ENCODE data around the gene MARCHF11.

DNA sequence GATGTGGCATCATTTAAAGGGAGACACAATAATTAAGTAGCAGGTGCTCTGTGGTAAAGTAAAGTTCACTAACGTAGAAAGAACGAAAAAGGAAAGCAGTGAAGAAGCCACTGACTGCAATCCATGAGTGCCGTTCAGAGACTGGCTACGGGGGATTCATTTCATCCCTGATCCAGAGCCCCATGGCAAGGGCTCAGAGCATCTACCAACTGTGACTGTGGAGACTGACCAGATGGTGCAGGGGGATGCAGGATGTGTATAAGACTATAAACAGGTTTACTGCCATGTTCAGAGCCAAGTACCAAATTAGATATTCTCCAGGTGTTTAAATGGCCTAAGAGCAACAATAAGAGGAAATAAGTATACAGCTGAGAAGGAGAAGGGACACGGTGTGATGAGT, 47.7 kb downstream of the MARCHF11 start:
- TF ChIP-seq, protein P1, sequence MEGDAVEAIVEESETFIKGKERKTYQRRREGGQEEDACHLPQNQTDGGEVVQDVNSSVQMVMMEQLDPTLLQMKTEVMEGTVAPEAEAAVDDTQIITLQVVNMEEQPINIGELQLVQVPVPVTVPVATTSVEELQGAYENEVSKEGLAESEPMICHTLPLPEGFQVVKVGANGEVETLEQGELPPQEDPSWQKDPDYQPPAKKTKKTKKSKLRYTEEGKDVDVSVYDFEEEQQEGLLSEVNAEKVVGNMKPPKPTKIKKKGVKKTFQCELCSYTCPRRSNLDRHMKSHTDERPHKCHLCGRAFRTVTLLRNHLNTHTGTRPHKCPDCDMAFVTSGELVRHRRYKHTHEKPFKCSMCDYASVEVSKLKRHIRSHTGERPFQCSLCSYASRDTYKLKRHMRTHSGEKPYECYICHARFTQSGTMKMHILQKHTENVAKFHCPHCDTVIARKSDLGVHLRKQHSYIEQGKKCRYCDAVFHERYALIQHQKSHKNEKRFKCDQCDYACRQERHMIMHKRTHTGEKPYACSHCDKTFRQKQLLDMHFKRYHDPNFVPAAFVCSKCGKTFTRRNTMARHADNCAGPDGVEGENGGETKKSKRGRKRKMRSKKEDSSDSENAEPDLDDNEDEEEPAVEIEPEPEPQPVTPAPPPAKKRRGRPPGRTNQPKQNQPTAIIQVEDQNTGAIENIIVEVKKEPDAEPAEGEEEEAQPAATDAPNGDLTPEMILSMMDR (conservative IDR thresholded peaks at IDR 0.05 in 1 of 2, IDR thresholded peaks at IDR 0.05 in 1 of 2; ENCODE audit: extremely low read depth in 1 of 2, insufficient read depth in 1 of 2, low read depth in 1 of 2, low read length in 2 of 2): no peak
- TF ChIP-seq EZH2 (IDR thresholded peaks at IDR 0.05; ENCODE audit: borderline replicate concordance, low read length): no peak
